Stimulated activated CD4-positive, alpha-beta T cell treated with anti-CD3 and anti-CD28 coated beads, Interleukin-1b, Interleukin-23, amount 100 ng/mL, for 24 hours (primary cell): ENCODE results near the gene CSF1.
"Not testable (repeated sequence)": the region's sequence is repeated elsewhere in the genome, so short reads cannot be mapped to it uniquely, and the experiment has no call there.

ENCODE experiments used
- DNase-seq, 4 experiments: peaks; one replicate each; pipeline ENCODE4 v3.0.0-alpha.2; 2020; ENCODE audit warnings: low read depth in 4 of 4, low spot score in 1 of 4

The CSF1 gene

DNA sequence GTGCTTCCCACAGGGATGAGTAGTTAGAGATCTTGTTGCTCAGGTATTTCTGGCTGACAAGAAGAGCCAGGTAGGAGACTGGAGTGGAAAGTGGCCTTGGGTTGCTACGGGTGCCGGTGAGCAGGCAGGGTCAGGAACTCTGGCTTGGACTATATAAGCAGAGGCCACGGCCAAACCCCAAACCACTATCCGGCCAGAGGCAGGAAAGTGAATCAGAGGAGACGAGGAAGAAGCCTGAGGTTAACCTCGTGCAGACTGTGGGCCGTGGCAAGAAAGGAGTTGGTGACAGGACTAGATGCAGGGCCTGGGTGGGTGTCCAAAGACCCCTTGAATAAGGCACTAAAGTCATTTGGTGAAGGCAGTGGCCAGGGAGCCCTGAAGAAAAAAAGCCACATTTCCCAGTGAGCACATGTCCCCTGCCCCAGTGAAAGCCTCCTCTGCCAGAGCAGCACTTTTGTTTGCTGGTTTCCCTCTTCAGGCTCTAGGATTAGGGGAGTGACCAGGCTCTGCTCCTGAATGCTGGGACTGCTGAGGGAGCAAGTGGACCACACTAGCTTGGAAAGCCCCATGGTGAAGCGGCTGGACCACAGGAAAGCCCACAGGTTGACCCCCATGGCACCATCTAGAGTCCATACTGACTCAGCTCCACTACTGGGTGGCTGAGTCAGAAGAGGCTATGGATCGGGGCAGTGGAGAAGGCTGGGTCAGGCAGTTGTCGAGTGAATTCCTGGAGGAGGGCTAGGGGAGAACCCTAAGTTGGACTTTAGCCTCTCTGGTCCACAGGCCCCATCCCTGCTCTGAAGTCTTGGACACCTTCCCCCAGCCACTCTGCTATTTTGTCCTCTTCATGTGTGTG, 23.4 kb downstream of the CSF1 start:
- no peak for DNase-seq

GRCh38 chr1:109935451-109935900, 24.8 kb downstream of the CSF1 start:
- no peak for DNase-seq

GRCh38 chr1:109937738-109938137, 27.1 kb downstream of the CSF1 start:
- no peak for DNase-seq

DNA sequence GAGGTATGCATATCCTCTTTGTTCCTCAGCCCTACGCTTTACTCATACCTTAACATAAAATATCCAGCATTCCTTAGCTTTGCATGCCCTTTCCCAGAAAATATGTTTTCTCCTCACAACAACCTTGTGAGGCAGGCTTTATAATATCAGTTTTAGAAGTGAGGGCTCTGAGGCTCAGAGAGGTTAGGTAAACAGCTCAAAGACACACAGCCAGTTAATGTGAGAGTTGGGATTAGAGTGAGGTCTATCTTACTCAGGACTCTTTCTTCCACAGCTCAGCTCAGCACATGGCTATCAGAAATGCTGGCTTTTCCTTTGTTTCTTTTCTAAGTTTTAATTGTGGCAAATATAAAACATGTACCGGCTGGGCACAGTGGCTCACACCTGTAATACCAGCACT, 27.9 kb downstream of the CSF1 start:
- DNase-seq: no peak

- no peak for DNase-seq
Observed at GRCh38 chr1:109942434-109942833, 31.8 kb downstream of the CSF1 start.

GRCh38 chr1:109944541-109944940, 33.9 kb downstream of the CSF1 start:
- DNase-seq: no peak

DNA sequence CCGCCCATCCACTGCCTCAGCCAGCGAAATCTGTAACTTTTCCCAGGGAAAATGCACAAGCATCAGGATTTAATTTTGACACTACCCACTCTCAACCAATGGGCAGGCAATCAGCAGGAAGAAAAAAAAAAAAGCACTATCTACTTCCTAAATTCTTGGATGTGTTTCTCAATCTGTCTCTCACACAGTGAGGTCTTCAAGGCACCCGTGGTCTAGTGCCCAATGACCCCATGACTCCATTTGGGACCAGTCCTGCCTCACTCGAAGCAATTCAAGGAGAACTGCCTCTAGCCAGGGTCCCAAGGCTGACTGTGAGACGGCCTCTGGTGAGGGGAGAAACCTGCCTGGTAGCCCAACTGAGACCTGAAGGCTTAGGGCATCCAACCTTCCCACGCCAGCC, 35.9 kb downstream of the CSF1 start:
- no peak for DNase-seq

DNA sequence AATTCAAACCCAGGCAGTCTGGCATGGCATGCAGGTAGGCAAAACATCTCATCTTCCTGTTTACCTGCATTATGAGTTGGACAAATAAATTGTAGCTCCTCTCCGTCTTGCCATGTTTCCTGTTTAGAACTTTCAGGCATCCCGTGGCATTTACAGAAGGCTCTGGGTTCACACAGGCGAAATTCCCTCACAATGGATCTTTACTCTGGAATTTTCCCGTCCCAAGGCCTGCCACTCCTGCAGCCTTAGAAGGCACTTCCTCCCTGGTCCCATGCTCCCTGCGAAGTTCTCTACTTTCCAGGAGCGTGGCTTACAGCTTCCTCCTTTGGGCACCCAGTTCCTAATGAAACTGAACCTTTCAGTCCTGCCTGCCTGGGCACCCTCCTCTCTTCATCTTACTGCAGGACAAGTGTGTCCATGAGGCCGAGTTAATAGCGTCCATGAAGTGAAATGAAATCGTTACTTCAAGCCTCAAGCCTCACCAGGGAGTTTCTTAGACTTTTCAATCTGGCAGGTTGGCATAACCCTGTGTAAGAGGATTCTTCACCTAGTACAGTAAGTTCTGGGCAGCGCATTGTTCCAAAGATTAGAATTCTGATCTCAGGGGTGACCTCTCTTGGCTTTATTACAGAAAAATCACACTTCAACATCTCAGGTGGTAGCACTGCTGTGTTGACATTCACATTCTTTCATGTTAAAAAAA, 37.1 kb downstream of the CSF1 start:
- DNase-seq: no peak

- no peak for DNase-seq
Observed at GRCh38 chr1:109948285-109948630, 37.6 kb downstream of the CSF1 start.

DNA sequence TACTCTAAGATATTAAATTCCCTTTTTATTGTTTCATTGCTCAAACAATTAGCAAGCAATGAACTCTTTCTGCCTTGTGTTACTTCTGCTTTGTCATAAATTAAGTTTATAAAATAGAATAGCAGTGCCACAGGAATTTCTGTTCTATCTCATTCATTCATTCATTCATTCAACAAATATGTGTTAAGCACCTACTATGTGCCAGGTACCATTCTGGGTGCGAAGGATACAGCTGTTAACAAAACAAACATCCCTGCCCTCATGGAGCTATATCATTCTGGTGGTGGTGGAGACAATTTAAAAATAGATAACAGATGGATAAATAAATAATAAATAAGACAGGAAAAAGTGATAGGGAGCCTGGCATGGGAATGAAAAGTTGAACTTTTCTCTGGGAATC, 39.4 kb downstream of the CSF1 start:
- DNase-seq: no peak

DNA sequence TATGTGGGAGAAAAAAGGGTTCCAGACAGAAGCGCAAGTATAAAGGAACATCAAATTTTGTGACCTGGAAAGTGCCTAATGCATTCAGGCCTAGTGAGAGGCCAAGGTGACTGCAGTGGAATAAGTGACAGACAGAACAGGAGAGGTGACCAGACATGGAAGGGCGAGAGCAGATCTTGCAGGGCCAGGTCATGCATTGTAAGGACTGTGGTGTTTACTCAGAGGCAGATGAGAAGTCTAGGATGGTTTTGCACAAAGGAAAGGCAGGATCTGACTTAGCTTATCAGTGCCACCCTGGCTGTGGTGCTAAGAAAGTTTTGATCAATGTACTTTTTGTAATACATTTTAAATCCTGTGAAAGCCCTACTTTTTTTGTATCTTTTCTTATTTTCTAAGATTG, 39.9 kb downstream of the CSF1 start:
- DNase-seq: no peak

DNA sequence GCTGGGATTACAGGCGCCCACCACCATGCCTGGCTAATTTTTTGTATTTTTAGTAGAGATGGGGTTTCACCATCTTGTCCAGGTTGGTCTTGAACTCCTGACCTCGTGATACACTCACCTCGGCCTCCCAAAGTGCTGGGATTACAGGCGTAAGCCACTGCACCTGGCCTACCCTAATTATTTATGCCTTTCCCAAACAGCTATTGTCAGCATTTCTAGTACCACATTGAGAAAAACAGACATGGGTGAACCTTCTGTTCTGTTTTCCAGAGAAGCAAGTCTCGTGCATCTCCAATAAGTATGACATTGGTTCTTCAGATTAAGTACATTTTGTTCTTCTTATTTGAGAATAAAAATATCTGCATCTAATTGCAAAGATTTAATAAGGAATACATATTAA, 40.9 kb downstream of the CSF1 start:
- DNase-seq: not testable (repeated sequence)

DNA sequence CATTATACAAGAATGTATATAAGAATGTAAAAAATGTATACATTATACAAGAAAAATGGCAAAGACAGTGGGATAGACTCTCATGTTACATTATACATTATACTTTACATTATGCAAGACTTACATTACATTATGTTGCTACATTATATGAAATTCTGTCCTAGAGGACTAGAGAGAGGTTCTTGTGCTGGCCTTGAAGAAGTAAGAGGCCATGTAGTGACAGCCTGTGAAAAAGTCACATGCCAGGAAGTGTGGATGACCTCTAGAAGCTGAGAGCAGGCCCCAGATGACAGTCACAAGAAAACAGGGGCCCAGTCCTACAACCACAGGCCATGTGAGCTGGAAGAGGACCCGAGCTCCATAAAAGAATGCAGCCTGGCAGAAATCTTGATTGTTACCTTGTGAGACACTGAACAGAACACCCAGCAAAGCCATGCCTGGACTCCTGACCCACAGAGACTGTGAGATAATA, 43.4 kb downstream of the CSF1 start:
- no peak for DNase-seq

DNA sequence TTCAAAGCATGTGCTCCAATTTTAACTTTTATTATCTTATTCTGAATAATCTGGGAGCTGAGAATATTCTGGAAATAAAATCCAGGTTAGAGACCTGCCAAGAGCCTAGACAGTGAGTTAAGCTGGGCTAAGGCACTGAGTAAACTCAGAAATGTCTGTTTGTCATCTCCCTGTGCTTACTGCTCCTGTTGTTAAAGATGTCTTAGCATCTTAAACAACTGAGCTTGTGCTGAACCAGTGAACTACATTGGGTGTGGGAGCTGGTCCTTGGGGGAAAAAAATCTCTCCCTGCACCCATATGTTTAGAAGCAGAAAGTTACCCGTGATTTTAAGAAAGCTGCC, 49.0 kb downstream of the CSF1 start:
- DNase-seq: no peak

DNA sequence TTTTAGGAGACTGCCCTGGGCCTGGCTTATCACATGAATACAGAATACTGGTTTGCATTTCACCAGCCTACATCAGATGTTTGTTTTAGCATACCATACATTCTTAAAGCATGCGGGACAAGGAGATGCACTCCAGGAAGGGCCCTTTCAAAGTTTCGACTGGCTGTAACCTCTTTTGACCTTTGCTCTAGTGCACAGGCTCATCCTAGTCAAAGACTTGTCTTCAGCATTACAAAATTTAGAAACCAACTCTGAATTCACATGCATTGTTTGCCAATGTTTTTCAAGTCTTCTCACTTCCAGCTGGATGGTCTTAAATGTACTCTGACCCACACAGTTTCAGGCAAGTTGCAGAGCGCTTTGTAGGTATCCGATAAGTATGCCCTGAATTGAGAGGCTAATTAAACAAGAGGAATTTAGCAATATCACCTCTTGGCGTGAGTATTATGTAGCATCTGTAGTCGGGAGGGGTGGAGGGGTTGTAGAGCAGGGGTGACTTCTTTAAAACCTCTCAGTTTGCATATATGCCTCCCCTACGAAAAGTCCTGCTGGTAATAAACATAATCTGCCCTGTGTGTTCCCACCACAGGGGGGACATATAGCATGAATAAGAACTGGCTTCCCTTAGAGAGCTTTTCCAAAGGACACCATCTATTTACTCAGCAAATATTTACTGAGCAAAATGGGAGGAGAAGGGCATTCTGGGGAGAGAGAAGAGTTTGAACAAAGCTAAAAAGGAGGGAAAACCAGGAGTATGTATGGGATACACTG, 49.5 kb downstream of the CSF1 start:
- DNase-seq: no peak

GRCh38 chr1:109960745-109961094, 50.1 kb downstream of the CSF1 start:
- no peak for DNase-seq

- no peak for DNase-seq
Observed at GRCh38 chr1:109963864-109964263, 53.2 kb downstream of the CSF1 start.

DNA sequence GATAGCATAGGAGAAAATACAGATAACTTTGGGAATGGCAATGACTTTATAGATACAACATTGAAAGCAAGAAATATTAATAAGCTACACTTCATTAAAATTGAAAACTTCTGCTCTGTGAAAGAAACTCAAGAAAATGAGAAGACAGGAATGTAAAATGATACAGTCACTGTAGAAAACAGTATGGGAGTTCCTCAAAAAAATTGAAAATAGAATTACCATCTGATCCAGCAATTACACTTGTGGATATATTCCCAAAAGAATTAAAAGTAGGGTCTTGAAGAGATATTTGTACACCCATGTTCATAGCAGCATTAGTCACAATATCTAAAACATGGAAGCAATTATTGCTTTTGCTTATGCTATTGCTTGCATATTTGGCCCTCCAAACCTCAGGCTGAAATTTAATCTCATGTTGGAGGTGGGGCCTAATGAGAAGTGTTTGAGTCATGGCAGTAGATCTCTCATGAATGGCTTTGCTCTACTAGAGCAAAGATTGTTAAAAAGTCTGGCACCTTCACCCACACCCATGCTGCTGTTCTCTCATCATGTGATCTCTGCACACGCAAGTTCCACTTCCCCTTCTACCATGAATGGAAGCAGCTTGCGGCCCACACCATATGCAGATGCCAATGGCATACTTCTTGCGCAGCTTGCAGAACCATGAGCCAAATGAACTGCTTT, 58.6 kb downstream of the CSF1 start:
- no peak for DNase-seq

- no peak for DNase-seq
Observed at GRCh38 chr1:109969907-109970306, 59.3 kb downstream of the CSF1 start.

DNA sequence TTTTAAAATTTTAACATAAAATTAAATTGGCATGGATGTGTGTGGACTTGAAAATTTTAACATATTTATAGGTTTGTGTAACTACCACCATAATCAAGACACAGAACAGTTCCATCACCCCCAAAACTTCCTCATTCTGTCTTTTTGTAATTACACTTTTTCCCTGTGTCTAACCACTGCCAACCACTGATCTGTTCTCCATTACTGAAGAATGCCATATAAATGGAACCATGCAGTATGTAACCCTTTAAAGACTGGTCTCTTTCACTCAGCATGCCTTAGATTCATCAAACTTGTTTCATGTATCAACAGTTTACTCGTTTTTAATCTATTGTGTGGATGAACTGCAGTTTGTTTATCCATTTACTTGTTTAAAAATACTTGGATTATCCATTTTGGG, 60.9 kb downstream of the CSF1 start:
- no peak for DNase-seq

DNA sequence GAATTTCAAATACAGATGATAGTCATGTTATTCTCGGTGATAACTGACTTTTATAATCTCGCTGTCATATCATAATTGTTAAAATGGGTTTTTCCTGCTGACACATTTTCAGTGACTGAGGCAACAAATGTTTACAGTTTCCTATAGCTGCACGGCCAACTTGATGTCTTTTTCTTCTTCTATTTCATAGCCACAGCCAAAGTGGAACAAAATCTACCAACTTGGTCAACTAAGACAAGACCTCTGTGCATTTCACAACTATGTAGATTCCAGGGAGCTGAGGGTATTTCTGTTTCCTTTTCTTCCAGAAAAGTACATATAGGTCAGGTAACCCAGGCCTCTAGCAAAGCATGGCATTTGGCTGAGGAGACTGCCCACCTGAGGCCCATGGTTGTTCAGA, 63.5 kb downstream of the CSF1 start:
- DNase-seq: no peak
